ENCODE data around the gene GRB10.

DNA sequence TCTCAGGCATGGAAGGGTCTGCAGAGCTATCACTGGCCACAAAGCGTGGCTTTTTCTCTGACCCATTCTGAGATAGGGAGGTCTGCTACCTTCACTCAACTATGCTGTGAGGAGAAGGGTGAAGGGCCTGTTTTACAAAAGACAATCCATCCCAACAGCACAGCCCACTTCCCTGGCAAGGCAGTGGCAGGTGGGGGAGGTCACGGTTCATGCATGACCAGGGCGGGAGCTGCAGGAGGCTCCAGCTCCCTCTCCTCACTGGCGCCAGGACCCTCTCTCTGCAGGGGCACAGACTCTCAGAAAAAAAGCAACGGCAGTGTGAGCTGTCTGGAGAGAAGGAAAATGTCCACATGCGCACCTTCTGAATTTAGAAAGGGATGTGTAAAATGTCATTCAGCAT is 28.5 kb downstream of the GRB10 start:
- TF ChIP-seq POLR2A (IDR thresholded peaks at IDR 0.05; ENCODE audit: low read length), result no peak
- TF ChIP-seq GATA1 (IDR thresholded peaks at IDR 0.05; ENCODE audit: low read depth, low read length), result no peak

All from erythroblast (primary cell).